ENCODE data around the gene OR51B6. TPM values are rescaled to one million over a fixed set of nuclear protein-coding genes. Genes with fewer than 3 reads are reported as not detected.

OR51B6 gene
- total and polyA plus RNA-seq, 2 of the 13 experiments (the other 11 are each of a cell fraction or from before 2014, with no cell fraction given) = not detected

DNA sequence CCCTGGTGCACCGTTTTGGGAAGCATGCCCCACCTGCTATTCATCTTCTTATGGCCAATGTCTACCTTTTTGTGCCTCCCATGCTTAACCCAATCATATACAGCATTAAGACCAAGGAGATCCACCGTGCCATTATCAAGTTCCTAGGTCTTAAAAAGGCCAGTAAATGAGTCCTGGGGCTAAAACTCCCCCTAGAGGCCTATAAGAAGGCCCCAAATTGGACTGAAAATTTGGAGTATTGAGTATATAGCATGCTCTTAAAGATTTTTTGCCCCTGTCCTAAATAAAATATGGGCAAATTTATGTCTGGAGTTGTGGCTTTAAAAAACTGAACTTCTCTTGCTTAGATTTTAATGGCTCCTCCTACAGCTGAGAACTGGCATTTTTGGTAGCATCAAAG is 38.9 kb downstream of the OR51B6 start (continued):
- no peak for TF ChIP-seq DRAP1 (CRISPR knock-in tag; IDR thresholded peaks at IDR 0.05)

DNA sequence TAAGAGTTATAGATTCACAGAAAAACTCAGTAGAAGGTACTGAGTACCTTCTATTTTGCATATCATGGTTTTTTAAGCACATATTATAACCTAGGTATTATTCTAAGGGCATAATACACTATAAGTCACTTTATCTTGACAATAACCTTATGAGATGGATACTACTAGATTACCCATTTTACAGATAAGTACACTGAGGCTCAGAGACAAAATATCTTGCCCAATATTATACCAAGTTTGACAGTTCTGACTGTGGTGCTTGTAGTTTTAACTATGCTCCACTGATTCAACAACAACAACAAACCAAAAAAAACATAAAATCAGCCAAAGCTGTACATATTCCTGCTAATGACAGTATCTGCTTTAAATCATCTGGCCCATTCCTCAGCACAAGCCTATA is 42.8 kb downstream of the OR51B6 start:
- TF ChIP-seq SIX1 (CRISPR knock-in tag; IDR thresholded peaks at IDR 0.05; ENCODE audit: borderline replicate concordance) = no peak
- ChIA-PET CTCF (ENCODE audit: low intra/inter-chr PET ratio, low total read pairs) (no interaction called here), POLR2A (no interaction called here)
- Histone ChIP-seq H4K20me1 (ENCODE audit: insufficient read depth, low read length) (no peaks in the 10 kb centered on the region), H3K4me1 (ENCODE audit: insufficient read depth, low read length) (no peaks in the 10 kb centered on the region), H3K4me2 (ENCODE audit: low read depth, low read length) (no peak overlapping the region), H3K79me2 (ENCODE audit: insufficient read depth, low read length) (no peaks in the 10 kb centered on the region), H3K9ac (ENCODE audit: insufficient read depth, low read depth, low read length) (no peak overlapping the region), H3K9me3 (ENCODE audit: low read length) (no peaks in the 10 kb centered on the region), H3K27me3 (ENCODE audit: control insufficient read depth in 1 of 2, insufficient read depth in 2 of 2, low read length in 2 of 2) (no peaks in the 10 kb centered on the region), H3K27ac (ENCODE audit: extremely low read length, insufficient read depth, low read length) (no peak overlapping the region), H3K4me3 (replicated peaks in 1 of 3; ENCODE audit: insufficient read depth in 1 of 3, low read depth in 2 of 3, low read length in 3 of 3) (no peak overlapping the region), H3K36me3 (replicated peaks in 1 of 2; ENCODE audit: control insufficient read depth in 1 of 2, insufficient read depth in 2 of 2, low read length in 2 of 2) (no peaks in the 10 kb centered on the region), H2AFZ (ENCODE audit: low read length) (no peak overlapping the region)
- FAIRE-seq (no peak), DNase-seq (ENCODE audit: low spot score) (no peak), ATAC-seq (no peak)
- no TSS peak for BruUV-seq (replicated peaks)
- intact Hi-C loops (cut with micrococcal nuclease; ENCODE audit: unreplicated experiment) = no loop called here
- in situ Hi-C loops (cut with HindIII; ENCODE audit: extremely low pct_ligation_motif_present, low pct_unique_long_range_greater_than_20kb) = no loop called here

- Histone ChIP-seq H3K27me3 (ENCODE audit: control insufficient read depth in 1 of 2, insufficient read depth in 2 of 2, low read length in 2 of 2) (peaks cover 0 to 8% of the 10 kb centered on the region in 2 experiments; a peak in 1 of 5 replicates), H3K4me3 (replicated peaks in 1 of 3; ENCODE audit: insufficient read depth in 1 of 3, low read depth in 2 of 3, low read length in 3 of 3) (no peak overlapping the region), H3K79me2 (ENCODE audit: insufficient read depth, low read length) (no peaks in the 10 kb centered on the region), H3K9me3 (ENCODE audit: low read length) (no peaks in the 10 kb centered on the region), H3K36me3 (replicated peaks in 1 of 2; ENCODE audit: control insufficient read depth in 1 of 2, insufficient read depth in 2 of 2, low read length in 2 of 2) (no peaks in the 10 kb centered on the region), H3K4me1 (ENCODE audit: insufficient read depth, low read length) (no peaks in the 10 kb centered on the region), H4K20me1 (ENCODE audit: insufficient read depth, low read length) (no peaks in the 10 kb centered on the region), H3K4me2 (ENCODE audit: low read depth, low read length) (no peak overlapping the region), H2AFZ (ENCODE audit: low read length) (no peak overlapping the region), H3K27ac (ENCODE audit: extremely low read length, insufficient read depth, low read length) (no peak overlapping the region), H3K9ac (ENCODE audit: insufficient read depth, low read depth, low read length) (no peak overlapping the region)
- TF ChIP-seq SALL2 (CRISPR knock-in tag; IDR thresholded peaks at IDR 0.05) (no peak), MIER3 (CRISPR knock-in tag; IDR thresholded peaks at IDR 0.05; ENCODE audit: borderline replicate concordance) (no peak), ZNF343 (CRISPR knock-in tag; IDR thresholded peaks at IDR 0.05) (no peak), ZFP1 (CRISPR knock-in tag; IDR thresholded peaks at IDR 0.05) (no peak), ZNF557 (CRISPR knock-in tag; IDR thresholded peaks at IDR 0.05) (no peak), RORA (CRISPR knock-in tag; IDR thresholded peaks at IDR 0.05) (no peak), ZNF761 (CRISPR knock-in tag; conservative IDR thresholded peaks at IDR 0.05) (no peak), ZSCAN20 (CRISPR knock-in tag; IDR thresholded peaks at IDR 0.05; ENCODE audit: borderline replicate concordance) (no peak)
- TF ChIP-seq, protein P1, sequence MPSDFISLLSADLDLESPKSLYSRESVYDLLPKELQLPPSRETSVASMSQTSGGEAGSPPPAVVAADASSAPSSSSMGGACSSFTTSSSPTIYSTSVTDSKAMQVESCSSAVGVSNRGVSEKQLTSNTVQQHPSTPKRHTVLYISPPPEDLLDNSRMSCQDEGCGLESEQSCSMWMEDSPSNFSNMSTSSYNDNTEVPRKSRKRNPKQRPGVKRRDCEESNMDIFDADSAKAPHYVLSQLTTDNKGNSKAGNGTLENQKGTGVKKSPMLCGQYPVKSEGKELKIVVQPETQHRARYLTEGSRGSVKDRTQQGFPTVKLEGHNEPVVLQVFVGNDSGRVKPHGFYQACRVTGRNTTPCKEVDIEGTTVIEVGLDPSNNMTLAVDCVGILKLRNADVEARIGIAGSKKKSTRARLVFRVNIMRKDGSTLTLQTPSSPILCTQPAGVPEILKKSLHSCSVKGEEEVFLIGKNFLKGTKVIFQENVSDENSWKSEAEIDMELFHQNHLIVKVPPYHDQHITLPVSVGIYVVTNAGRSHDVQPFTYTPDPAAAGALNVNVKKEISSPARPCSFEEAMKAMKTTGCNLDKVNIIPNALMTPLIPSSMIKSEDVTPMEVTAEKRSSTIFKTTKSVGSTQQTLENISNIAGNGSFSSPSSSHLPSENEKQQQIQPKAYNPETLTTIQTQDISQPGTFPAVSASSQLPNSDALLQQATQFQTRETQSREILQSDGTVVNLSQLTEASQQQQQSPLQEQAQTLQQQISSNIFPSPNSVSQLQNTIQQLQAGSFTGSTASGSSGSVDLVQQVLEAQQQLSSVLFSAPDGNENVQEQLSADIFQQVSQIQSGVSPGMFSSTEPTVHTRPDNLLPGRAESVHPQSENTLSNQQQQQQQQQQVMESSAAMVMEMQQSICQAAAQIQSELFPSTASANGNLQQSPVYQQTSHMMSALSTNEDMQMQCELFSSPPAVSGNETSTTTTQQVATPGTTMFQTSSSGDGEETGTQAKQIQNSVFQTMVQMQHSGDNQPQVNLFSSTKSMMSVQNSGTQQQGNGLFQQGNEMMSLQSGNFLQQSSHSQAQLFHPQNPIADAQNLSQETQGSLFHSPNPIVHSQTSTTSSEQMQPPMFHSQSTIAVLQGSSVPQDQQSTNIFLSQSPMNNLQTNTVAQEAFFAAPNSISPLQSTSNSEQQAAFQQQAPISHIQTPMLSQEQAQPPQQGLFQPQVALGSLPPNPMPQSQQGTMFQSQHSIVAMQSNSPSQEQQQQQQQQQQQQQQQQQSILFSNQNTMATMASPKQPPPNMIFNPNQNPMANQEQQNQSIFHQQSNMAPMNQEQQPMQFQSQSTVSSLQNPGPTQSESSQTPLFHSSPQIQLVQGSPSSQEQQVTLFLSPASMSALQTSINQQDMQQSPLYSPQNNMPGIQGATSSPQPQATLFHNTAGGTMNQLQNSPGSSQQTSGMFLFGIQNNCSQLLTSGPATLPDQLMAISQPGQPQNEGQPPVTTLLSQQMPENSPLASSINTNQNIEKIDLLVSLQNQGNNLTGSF (CRISPR knock-in tag; IDR thresholded peaks at IDR 0.05) = no peak
- intact Hi-C loops (cut with micrococcal nuclease; ENCODE audit: unreplicated experiment) = no loop called here
- ChIA-PET POLR2A (no interaction called here), CTCF (ENCODE audit: low intra/inter-chr PET ratio, low total read pairs) (no interaction called here)
- DNase-seq (ENCODE audit: low spot score) (no peak), FAIRE-seq (no peak), ATAC-seq (no peak)
- BruUV-seq (replicated peaks) = no TSS peak
- in situ Hi-C loops (cut with HindIII; ENCODE audit: extremely low pct_ligation_motif_present, low pct_unique_long_range_greater_than_20kb) = no loop called here
Observed at GRCh38 chr11:5398936-5399335, 47.6 kb downstream of the OR51B6 start.
